Caco-2 (cell line): ENCODE data around the gene PCIF1. TPM values are rescaled to one million over a fixed set of nuclear protein-coding genes. Genes with fewer than 3 reads are reported as not detected.
A peak's percentile ranks its signal among the peaks of the same experiment; 100 is the strongest.

Experiments used
- BruUV-seq: library from RNA; stranded (reverse); fragments of 400-500 nt; replicated peaks from 2 replicates; lab custom pipeline; 2021; lab: Mats Ljungman, UMichigan
- CTCF ChIA-PET: fragments of 300-600 bp; sonication (Branson Sonifier 250); formaldehyde crosslinking; loops from one replicate; lab custom pipeline; 2022; ENCODE audit warnings: antibody characterized with exemption; lab: Charles Lee
- POLR2A ChIA-PET: fragments of 300-600 bp; sonication (Branson Sonifier 250); formaldehyde crosslinking; loops from one replicate; lab custom pipeline; 2022; ENCODE audit warnings: antibody characterized with exemption; lab: Charles Lee
- DNase-seq, 2 experiments: peaks; one replicate each; pipeline versions ENCODE4 v3.0.0 to v3.0.0-alpha.2; 2020 to 2022
- H3K27me3 ChIP-seq: replicated peaks from 2 replicates; pipeline ENCODE4 v1.6.0; 2011; ENCODE audit warnings: low read length; ENCODE audit not compliant: control insufficient read depth, insufficient read depth
- H3K36me3 ChIP-seq: 2 replicates; pipeline ENCODE4 v1.5.1; 2011; ENCODE audit warnings: low read length; ENCODE audit not compliant: control insufficient read depth, insufficient read depth
- H3K4me1 ChIP-seq: fragments of 250-450 bp; sonication (Bioruptor Pico); 2 replicates; pipeline ENCODE4 v1.5.1; 2020; ENCODE audit warnings: mild to moderate bottlenecking
- H3K4me3 ChIP-seq: 2 replicates; pipeline ENCODE4 v1.5.1; 2011; ENCODE audit warnings: low read depth, mild to moderate bottlenecking, control low read depth, low read length
- H3K9me3 ChIP-seq: fragments of 250-450 bp; sonication (Bioruptor Pico); 2 replicates; pipeline ENCODE4 v1.5.1; 2020; ENCODE audit warnings: mild to moderate bottlenecking, moderate library complexity
- H3K27ac Mint-ChIP-seq: one replicate; pipeline ENCODE4 v1.8.0; 2022; ENCODE audit warnings: mixed read lengths; ENCODE audit not compliant: unreplicated experiment
- H3K27me3 Mint-ChIP-seq: one replicate; pipeline ENCODE4 v1.8.0; 2022; ENCODE audit warnings: mixed read lengths; ENCODE audit not compliant: insufficient read depth, unreplicated experiment
- H3K36me3 Mint-ChIP-seq: one replicate; pipeline ENCODE4 v1.8.0; 2022; ENCODE audit warnings: mild to moderate bottlenecking, mixed read lengths; ENCODE audit not compliant: insufficient read depth, unreplicated experiment
- H3K4me1 Mint-ChIP-seq: one replicate; pipeline ENCODE4 v1.8.0; 2022; ENCODE audit warnings: low read depth, mixed read lengths; ENCODE audit not compliant: unreplicated experiment
- H3K4me3 Mint-ChIP-seq: one replicate; pipeline ENCODE4 v1.8.0; 2022; ENCODE audit warnings: mild to moderate bottlenecking, moderate library complexity, mixed read lengths; ENCODE audit not compliant: unreplicated experiment
- H3K9me3 Mint-ChIP-seq: one replicate; pipeline ENCODE4 v1.8.0; 2022; ENCODE audit warnings: mixed read lengths; ENCODE audit not compliant: unreplicated experiment
- intact Hi-C: fragments of 100-400 bp; cut with micrococcal nuclease; formaldehyde crosslinking; loops from one replicate; pipeline ENCODE4 v1.10.0; 2022; ENCODE audit not compliant: unreplicated experiment
- total RNA-seq: library from RNA; stranded (reverse); gene quantifications from 2 replicates; pipeline ENCODE4 v1.2.3, GENCODE V29; 2022
- TF ChIP-seq, protein P1 (sequence below), 2 experiments: fragments of 200-600 bp in 1 of 2; IDR thresholded peaks; 1 replicate in 1 of 2; 2 replicates in 1 of 2; pipeline versions ENCODE4 v1.5.1 to v1.8.0; 2011 to 2022; ENCODE audit warnings: antibody characterized with exemption in 1 of 2, control low read depth in 1 of 2, inconsistent platforms in 1 of 2, low read depth in 1 of 2, low read length in 1 of 2, mild to moderate bottlenecking in 1 of 2, moderate library complexity in 1 of 2; ENCODE audit not compliant: insufficient read depth in 1 of 2, severe bottlenecking in 1 of 2, unreplicated experiment in 1 of 2

Gene PCIF1
- total RNA-seq, 1 experiment from 2014 or later, result 75.9 TPM

DNA sequence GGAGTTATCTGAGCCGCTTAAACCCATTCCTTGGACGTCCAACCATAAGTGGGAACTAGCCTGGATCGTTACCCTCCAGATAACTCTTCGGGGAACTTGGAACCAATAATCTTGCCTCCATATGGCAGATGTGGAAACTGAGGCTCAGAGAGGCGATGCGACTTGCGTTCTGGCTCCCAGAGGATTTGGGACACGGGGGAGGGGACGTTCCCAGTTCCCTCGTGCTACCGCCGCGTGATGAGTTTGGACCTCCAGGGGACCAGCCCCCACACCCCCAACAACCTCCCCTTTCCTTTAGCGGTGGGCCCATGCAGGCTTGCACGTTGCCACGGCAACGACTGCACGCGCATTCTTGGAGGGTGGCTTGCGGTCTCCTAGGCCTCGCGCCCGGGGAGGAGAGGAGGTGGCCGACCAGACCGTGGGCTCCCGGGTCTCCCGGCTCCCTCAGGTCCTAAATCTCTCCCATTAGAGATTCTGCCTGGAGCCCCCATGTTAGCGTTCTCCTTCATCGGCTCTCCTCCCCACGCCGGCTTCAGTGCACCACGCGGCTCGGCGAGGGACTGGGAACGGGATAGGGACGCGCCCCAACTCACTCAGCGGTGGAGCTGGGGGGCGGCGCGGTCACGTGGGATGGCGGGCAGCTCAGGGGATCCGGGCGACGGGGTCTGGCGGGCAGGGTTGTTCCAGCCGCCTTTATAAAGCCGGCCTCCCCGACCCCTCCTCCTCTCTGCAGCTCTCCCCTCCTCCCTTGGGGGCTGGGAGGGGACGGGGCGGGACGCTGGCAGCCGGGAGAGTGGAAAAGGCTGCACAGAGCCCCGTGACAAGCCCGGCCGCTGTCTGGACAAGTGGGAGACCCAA lies 22.8 kb upstream of the PCIF1 start, which contains the start of gene PLTP:
Gene PLTP, minus strand, starts transcription at position 670 of the 858 bp plus-strand sequence. CDS start 703 bp downstream, outside the sequence.
- peak within 1 kb of the TSS; percentile 42 for H3K4me3 ChIP-seq
- Mint-ChIP-seq H3K27ac (peak within 1 kb of the TSS; percentile 37), H3K27me3 (no peaks in the 10 kb centered on the region), H3K9me3 (no peaks in the 10 kb centered on the region), H3K4me3 (peak within 1 kb of the TSS; percentile 72), H3K4me1 (peaks cover 7% of the 10 kb centered on the region), H3K36me3 (peaks cover 14% of the 10 kb centered on the region)
- no peaks in the 10 kb centered on the region for H3K9me3 ChIP-seq
- ChIA-PET CTCF (interaction anchor here (0.6 to 1.0 kb wide), 3 partner anchors 21 to 1248 kb away, joined by 3 to 4 read pairs (median 4); partner anchors contain the start of genes CTSA and NEURL2), POLR2A (interaction anchor here (0.9 to 1.1 kb wide), 3 partner anchors 11 to 31 kb away, joined by 3 to 4 read pairs (median 4); partner anchors contain the start of gene PCIF1)
- H3K36me3 ChIP-seq, result no peaks in the 10 kb centered on the region
- peak; percentile 73 to 78 for DNase-seq
- BruUV-seq, result TSS peak; percentile 79
- H3K4me1 ChIP-seq, result peaks cover 12% of the 10 kb centered on the region
- H3K27me3 ChIP-seq, result no peaks in the 10 kb centered on the region
- TF ChIP-seq, protein P1, sequence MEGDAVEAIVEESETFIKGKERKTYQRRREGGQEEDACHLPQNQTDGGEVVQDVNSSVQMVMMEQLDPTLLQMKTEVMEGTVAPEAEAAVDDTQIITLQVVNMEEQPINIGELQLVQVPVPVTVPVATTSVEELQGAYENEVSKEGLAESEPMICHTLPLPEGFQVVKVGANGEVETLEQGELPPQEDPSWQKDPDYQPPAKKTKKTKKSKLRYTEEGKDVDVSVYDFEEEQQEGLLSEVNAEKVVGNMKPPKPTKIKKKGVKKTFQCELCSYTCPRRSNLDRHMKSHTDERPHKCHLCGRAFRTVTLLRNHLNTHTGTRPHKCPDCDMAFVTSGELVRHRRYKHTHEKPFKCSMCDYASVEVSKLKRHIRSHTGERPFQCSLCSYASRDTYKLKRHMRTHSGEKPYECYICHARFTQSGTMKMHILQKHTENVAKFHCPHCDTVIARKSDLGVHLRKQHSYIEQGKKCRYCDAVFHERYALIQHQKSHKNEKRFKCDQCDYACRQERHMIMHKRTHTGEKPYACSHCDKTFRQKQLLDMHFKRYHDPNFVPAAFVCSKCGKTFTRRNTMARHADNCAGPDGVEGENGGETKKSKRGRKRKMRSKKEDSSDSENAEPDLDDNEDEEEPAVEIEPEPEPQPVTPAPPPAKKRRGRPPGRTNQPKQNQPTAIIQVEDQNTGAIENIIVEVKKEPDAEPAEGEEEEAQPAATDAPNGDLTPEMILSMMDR (IDR thresholded peaks at IDR 0.05; ENCODE audit: insufficient read depth in 1 of 2, low read depth in 1 of 2, low read length in 1 of 2, severe bottlenecking in 1 of 2, unreplicated experiment in 1 of 2), result no peak
- intact Hi-C loops, result loop anchor here (2.0 kb wide), 1 partner anchor 23 kb away; the partner anchor contains the start of gene PCIF1

DNA sequence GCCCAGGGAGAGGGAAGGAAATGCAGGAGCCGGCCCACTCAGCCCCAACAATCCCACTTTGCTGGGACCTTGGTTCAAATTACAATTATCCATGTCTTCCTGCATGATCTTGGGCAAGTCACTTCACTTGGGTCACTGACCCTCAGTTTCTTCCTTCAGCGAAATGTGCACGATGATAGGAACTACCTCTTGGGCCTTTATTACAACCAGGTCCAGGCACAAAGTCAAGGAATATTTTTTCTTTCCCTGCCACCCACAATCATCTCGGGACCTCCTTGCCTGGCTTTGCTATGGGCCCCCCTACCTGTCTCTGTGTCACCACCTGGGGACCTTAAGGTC lies 22.2 kb upstream of the PCIF1 start:
- no peak for DNase-seq
- peaks cover 7% of the 10 kb centered on the region for H3K4me1 Mint-ChIP-seq
- peaks cover 12% of the 10 kb centered on the region for H3K4me1 ChIP-seq
- no peaks in the 10 kb centered on the region for H3K9me3 ChIP-seq
- H3K36me3 Mint-ChIP-seq, result peaks cover 14% of the 10 kb centered on the region
- BruUV-seq, result no TSS peak
- peak overlapping the region; percentile 37 for H3K27ac Mint-ChIP-seq
- ChIA-PET POLR2A (interaction anchor here (0.9 to 1.1 kb wide), 3 partner anchors 10 to 32 kb away, joined by 3 to 4 read pairs (median 4); partner anchors contain the start of gene PCIF1), CTCF (interaction anchor here (1.0 kb wide), 1 partner anchor 21 kb away, joined by 4 read pairs; the partner anchor contains the start of genes CTSA and NEURL2)
- peak overlapping the region; percentile 72 for H3K4me3 Mint-ChIP-seq
- H3K9me3 Mint-ChIP-seq, result no peaks in the 10 kb centered on the region
- H3K4me3 ChIP-seq, result peak overlapping the region; percentile 42
- no peaks in the 10 kb centered on the region for H3K27me3 ChIP-seq
- H3K27me3 Mint-ChIP-seq, result no peaks in the 10 kb centered on the region
- intact Hi-C loops, result loop anchor here (2.0 kb wide), 1 partner anchor 22 kb away; the partner anchor contains the start of gene PCIF1
- TF ChIP-seq, protein P1 (IDR thresholded peaks at IDR 0.05; ENCODE audit: insufficient read depth in 1 of 2, low read depth in 1 of 2, low read length in 1 of 2, severe bottlenecking in 1 of 2, unreplicated experiment in 1 of 2), result no peak
- no peaks in the 10 kb centered on the region for H3K36me3 ChIP-seq

DNA sequence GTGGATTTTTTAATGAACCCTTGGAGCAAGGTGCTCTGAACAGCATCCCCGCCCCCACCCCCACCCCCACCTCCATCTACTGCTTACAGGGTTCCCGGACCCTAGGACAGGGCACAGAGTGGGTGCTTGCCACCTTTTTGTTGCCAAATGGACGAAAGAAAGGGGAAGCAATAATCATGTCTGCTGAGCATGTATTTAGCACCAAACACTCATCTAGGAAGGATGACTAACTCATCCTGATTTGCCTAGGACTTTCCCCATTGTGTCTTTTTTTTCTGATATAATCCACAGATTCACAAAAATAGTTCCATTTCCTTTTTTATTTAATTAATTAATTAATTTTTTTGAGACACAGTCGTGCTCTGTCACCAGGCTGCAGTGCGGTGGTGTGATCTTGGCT lies 21.4 kb upstream of the PCIF1 start:
- H3K9me3 ChIP-seq, result no peaks in the 10 kb centered on the region
- H3K27me3 ChIP-seq, result no peaks in the 10 kb centered on the region
- H3K4me1 ChIP-seq, result peaks cover 12% of the 10 kb centered on the region
- POLR2A ChIA-PET, result no interaction called here
- Mint-ChIP-seq H3K27me3 (no peaks in the 10 kb centered on the region), H3K36me3 (peaks cover 14% of the 10 kb centered on the region), H3K4me1 (peaks cover 7% of the 10 kb centered on the region), H3K4me3 (no peak overlapping the region), H3K9me3 (no peaks in the 10 kb centered on the region), H3K27ac (no peak overlapping the region)
- no peak overlapping the region for H3K4me3 ChIP-seq
- intact Hi-C loops, result loop anchor here (2.0 kb wide), 1 partner anchor 22 kb away; the partner anchor contains the start of gene PCIF1
- CTCF ChIA-PET, result no interaction called here
- H3K36me3 ChIP-seq, result no peaks in the 10 kb centered on the region
- TF ChIP-seq, protein P1 (IDR thresholded peaks at IDR 0.05; ENCODE audit: insufficient read depth in 1 of 2, low read depth in 1 of 2, low read length in 1 of 2, severe bottlenecking in 1 of 2, unreplicated experiment in 1 of 2), result no peak
- BruUV-seq, result no TSS peak
- DNase-seq, result no peak
